Endothelial cell of hepatic sinusoid (primary cell): ENCODE measurements around the gene WARS2.

Source experiments
- in situ Hi-C: cut with HindIII; loops from 2 replicates; pipeline ENCODE4 v1.10.0; 2017; ENCODE audit warnings: low sequenced_read_pairs

The WARS2 gene

GRCh38 chr1:118986555-118987467 is 153.6 kb downstream of the WARS2 start:
- in situ Hi-C loops: no loop called here

GRCh38 chr1:118985640-118986554 is 154.6 kb downstream of the WARS2 start:
- in situ Hi-C loops: no loop called here

GRCh38 chr1:118984722-118985639 is 155.5 kb downstream of the WARS2 start:
- in situ Hi-C loops: no loop called here

GRCh38 chr1:118984086-118984721 is 156.2 kb downstream of the WARS2 start:
- in situ Hi-C loops: no loop called here

- in situ Hi-C loops: no loop called here
Measured at GRCh38 chr1:118983558-118984041, 156.9 kb downstream of the WARS2 start.

- in situ Hi-C loops: no loop called here
Measured at GRCh38 chr1:118982821-118983557, 157.5 kb downstream of the WARS2 start.

GRCh38 chr1:118982266-118982665 is 158.2 kb downstream of the WARS2 start:
- in situ Hi-C loops: no loop called here

- in situ Hi-C loops: no loop called here
Measured at GRCh38 chr1:118981436-118981835, 159.0 kb downstream of the WARS2 start.
